WI38 (cell line): Measurements from ENCODE around the gene GNLY.

Experiments used
- H3K4me3 ChIP-seq: 2 replicates; pipeline ENCODE4 v1.5.1; 2011; ENCODE audit warnings: low read depth, mild to moderate bottlenecking, control low read depth, low read length
- TF ChIP-seq, protein P1 (sequence below): IDR thresholded peaks from 2 replicates; pipeline ENCODE4 v1.5.1; 2012; ENCODE audit warnings: low read depth, mild to moderate bottlenecking, control low read depth, low read length

The GNLY gene

GRCh38 chr2:85748039-85748734 lies 54.0 kb downstream of the GNLY start:
- TF ChIP-seq, protein P1, sequence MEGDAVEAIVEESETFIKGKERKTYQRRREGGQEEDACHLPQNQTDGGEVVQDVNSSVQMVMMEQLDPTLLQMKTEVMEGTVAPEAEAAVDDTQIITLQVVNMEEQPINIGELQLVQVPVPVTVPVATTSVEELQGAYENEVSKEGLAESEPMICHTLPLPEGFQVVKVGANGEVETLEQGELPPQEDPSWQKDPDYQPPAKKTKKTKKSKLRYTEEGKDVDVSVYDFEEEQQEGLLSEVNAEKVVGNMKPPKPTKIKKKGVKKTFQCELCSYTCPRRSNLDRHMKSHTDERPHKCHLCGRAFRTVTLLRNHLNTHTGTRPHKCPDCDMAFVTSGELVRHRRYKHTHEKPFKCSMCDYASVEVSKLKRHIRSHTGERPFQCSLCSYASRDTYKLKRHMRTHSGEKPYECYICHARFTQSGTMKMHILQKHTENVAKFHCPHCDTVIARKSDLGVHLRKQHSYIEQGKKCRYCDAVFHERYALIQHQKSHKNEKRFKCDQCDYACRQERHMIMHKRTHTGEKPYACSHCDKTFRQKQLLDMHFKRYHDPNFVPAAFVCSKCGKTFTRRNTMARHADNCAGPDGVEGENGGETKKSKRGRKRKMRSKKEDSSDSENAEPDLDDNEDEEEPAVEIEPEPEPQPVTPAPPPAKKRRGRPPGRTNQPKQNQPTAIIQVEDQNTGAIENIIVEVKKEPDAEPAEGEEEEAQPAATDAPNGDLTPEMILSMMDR, result no peak
- H3K4me3 ChIP-seq, result no peak overlapping the region
